EH (cell line): ENCODE data around the gene SLCO1B3.
A peak's percentile ranks its signal among the peaks of the same experiment; 100 is the strongest.
"Not testable (repeated sequence)": the region's sequence is repeated elsewhere in the genome, so short reads cannot be mapped to it uniquely, and the experiment has no call there.

Experiments
- DNase-seq: peaks from one replicate; pipeline ENCODE4 v3.0.0-alpha.2; 2015; ENCODE audit warnings: low read depth

Gene SLCO1B3, protein sequence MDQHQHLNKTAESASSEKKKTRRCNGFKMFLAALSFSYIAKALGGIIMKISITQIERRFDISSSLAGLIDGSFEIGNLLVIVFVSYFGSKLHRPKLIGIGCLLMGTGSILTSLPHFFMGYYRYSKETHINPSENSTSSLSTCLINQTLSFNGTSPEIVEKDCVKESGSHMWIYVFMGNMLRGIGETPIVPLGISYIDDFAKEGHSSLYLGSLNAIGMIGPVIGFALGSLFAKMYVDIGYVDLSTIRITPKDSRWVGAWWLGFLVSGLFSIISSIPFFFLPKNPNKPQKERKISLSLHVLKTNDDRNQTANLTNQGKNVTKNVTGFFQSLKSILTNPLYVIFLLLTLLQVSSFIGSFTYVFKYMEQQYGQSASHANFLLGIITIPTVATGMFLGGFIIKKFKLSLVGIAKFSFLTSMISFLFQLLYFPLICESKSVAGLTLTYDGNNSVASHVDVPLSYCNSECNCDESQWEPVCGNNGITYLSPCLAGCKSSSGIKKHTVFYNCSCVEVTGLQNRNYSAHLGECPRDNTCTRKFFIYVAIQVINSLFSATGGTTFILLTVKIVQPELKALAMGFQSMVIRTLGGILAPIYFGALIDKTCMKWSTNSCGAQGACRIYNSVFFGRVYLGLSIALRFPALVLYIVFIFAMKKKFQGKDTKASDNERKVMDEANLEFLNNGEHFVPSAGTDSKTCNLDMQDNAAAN

GRCh38 chr12:20810487-20810886 is at the start of gene SLCO1B3:
Gene SLCO1B3 (plus strand): TSS chr12:20810705. CDS start chr12:20815739, 5,034 bp downstream.
- DNase-seq, result no peak

DNA sequence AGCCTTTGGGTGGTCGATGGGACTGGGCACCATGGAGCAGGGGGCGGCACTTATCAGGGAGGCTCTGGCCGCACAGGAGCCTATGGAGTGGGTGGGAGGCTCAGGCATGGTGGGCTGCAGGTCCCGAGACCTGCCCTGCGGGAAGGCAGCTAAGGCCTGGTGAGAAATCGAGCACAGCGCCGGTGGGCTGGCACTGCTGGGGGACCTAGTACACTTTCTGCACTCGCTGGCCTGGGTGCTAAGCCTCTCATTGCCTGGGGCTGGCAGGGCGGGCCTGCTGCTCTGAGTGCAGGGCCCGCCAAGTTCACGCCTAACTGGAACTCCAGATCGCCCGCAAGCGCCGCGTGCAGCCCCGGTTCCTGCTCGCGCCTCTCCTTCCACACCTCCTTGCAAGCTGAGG is 33.1 kb upstream of the SLCO1B3 start:
- no peak for DNase-seq

DNA sequence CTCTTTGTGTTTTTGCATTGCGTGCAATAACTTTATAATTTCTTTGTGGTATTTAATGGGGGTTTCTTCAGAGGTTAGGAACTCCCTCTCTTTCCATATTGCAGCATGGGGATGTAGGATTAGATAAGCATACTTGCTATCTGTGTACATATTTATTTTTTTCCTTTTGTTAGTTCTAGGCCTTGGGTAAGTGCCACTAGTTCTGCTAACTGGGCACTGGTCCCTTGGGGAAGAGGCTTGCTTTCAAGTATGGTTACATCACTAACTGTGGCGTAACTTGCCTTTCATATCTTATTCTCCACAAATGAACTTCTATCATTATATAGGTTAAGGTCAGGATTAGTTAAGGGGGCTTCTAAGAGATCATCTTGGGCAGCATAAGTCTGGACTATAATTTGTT is 31.5 kb upstream of the SLCO1B3 start:
- DNase-seq, result no peak

GRCh38 chr12:20779971-20780370 is 30.5 kb upstream of the SLCO1B3 start:
- DNase-seq, result not testable (repeated sequence)

- not testable (repeated sequence) for DNase-seq
These were observed 26.6 kb upstream of the SLCO1B3 start for GRCh38 chr12:20783796-20784357.

DNA sequence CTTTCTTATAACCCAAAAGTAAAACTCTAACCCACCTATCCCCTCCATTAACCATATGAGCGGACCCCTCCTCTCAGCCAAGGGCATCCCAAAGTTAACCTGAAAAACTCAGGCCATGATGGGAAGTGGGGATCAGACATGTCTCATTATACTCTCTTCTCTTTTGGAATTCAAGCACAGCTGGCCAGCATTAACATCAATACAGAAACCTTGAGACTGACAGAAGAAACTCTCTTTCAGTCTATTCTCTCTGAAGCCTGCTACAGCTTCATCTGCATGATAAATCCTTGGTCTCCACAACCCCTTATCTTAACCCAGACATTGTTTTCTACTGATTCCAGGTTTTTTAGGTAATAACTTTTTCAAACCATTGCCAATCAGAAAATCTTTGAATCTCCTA is 17.5 kb upstream of the SLCO1B3 start:
- no peak for DNase-seq

- DNase-seq, result peak; percentile 14
These were observed 12.0 kb upstream of the SLCO1B3 start for GRCh38 chr12:20798554-20798953.

DNA sequence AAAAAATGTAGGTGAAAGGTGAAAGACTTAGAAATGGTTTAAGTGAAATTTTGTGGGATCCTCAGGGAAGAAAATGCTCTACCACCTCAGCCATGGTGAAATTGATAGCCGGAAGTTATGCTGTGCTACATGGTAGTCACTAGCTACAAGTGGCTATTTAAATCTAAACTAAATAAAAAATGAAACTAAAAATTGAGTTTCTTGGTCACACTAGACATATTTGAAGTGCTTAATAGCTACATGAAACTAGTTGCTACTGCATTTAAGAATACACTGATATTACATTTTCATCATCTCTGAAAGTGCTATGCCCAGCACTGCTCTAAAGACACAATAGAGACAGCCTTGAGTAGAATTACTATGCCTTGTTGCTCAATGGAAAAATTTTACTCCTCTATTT is 10.3 kb upstream of the SLCO1B3 start:
- no peak for DNase-seq

DNA sequence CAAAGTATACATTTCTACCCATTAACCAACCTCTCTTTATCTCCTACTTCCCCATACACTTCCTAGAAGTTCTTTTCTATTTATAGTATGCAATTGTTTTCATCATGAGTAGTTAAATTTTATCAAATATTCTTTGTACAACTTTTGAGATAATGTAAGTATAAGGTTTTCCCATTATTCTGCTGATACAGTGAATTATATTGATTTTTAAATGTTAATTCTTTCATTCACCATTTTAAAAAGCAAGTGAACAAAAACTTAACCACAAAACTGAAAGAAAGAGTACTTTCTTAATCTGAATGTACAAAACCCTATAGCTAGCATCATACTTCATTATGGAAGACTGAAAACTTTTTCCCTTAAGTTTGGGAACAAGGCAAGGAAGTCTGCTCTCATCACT is 9.5 kb upstream of the SLCO1B3 start:
- no peak for DNase-seq

DNA sequence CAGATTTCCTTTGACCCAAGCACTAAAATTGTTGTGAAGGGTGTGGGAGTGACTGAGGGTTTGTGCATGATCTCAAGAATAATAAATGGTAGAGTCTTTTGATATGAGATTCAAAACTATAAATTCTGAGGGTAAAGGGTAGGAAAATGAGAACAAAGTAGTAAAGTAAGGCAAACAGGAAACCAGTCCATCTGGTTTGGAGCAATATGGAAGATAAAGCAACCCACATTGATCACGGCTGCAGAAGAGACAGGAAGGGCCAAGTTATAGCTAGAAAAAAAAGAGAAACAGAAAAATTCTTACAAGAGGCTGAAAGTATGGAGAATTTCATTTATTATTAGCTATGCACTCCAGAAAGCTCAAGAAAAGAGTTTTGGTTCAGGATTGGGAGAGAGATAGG is 4.6 kb upstream of the SLCO1B3 start:
- no peak for DNase-seq

- no peak for DNase-seq
These were observed 3.1 kb upstream of the SLCO1B3 start for GRCh38 chr12:20807192-20808080.

- DNase-seq, result no peak
These were observed 2.0 kb upstream of the SLCO1B3 start for GRCh38 chr12:20808521-20808920.

DNA sequence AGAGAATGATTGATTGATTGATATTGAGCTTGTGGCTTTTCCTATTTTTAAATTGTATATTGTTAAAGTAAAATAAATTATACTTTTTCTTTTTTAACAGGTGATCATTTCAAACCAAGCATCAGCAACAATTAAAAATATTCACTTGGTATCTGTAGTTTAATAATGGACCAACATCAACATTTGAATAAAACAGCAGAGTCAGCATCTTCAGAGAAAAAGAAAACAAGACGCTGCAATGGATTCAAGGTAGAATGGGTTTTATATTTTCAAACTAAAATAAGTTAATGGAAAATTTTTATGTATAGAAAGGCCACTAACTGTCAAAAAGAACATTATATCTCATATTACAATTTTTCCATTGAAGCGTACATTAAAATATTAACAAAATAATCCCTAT is 5.1 kb downstream of the SLCO1B3 start:
- no peak for DNase-seq

- no peak for DNase-seq
These were observed 11.9 kb downstream of the SLCO1B3 start for GRCh38 chr12:20822415-20822814.

- DNase-seq, result no peak
These were observed 12.4 kb downstream of the SLCO1B3 start for GRCh38 chr12:20822925-20823324.

GRCh38 chr12:20829919-20830318 is 19.4 kb downstream of the SLCO1B3 start:
- DNase-seq, result no peak

GRCh38 chr12:20830456-20830855 is 20.0 kb downstream of the SLCO1B3 start:
- DNase-seq, result no peak

DNA sequence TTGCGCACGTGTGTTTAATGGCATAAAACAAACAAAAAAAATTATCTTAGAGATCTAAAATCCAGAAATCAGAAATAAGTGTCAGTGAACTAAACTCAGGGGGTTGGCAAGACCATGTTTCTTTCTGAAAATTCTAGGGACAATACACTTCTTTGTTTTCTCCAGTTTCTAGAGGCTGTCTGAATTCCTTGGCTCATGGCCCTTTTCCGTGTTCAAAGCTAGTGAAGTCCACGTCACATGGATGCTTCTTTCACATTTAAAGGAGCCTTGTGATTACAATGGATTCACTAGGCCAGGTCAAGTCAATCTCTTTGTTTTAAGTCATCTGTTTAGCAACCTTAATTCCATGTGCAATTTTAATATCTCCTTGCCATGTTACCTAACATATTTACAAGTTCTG is 22.4 kb downstream of the SLCO1B3 start:
- DNase-seq, result no peak

- DNase-seq, result no peak
These were observed 42.1 kb downstream of the SLCO1B3 start for GRCh38 chr12:20852649-20853048.

GRCh38 chr12:20863056-20863455 is 52.6 kb downstream of the SLCO1B3 start:
- no peak for DNase-seq

- no peak for DNase-seq
These were observed 55.4 kb downstream of the SLCO1B3 start for GRCh38 chr12:20865873-20866272.

GRCh38 chr12:20868277-20868676 is 57.8 kb downstream of the SLCO1B3 start:
- DNase-seq, result no peak
